GM10266 (cell line): ENCODE data around the gene CAMKMT.

Experiments used
- DNase-seq: peaks from one replicate; pipeline ENCODE4 v3.0.0; 2012; ENCODE audit errors: extremely low spot score
- TF ChIP-seq, protein P1 (sequence below): IDR thresholded peaks from 2 replicates; pipeline ENCODE4 v1.5.1; 2012; ENCODE audit warnings: mild to moderate bottlenecking, low read depth; ENCODE audit not compliant: control insufficient read depth, insufficient read depth; ENCODE audit errors: missing control alignments

CAMKMT gene

DNA sequence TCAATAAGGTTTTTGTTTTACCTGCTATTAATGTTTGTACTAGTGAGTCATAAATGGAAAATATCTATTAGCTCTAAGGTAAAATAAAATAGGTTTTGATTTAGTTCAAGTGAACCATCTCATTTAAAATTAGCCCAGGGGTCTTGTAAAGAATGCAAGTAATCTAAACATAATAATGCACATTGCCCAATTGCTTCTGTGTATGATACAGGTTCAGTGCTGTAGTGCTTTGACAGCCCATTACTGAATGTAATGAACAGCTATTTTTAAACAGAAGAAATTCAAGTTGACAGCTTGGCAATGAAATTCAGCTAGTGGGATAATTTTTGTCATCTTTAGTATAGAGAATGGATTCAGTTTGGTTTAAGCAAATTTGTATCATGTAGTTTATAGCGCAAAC is 91.5 kb downstream of the CAMKMT start:
- TF ChIP-seq, protein P1, sequence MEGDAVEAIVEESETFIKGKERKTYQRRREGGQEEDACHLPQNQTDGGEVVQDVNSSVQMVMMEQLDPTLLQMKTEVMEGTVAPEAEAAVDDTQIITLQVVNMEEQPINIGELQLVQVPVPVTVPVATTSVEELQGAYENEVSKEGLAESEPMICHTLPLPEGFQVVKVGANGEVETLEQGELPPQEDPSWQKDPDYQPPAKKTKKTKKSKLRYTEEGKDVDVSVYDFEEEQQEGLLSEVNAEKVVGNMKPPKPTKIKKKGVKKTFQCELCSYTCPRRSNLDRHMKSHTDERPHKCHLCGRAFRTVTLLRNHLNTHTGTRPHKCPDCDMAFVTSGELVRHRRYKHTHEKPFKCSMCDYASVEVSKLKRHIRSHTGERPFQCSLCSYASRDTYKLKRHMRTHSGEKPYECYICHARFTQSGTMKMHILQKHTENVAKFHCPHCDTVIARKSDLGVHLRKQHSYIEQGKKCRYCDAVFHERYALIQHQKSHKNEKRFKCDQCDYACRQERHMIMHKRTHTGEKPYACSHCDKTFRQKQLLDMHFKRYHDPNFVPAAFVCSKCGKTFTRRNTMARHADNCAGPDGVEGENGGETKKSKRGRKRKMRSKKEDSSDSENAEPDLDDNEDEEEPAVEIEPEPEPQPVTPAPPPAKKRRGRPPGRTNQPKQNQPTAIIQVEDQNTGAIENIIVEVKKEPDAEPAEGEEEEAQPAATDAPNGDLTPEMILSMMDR, result no peak
- DNase-seq, result no peak

DNA sequence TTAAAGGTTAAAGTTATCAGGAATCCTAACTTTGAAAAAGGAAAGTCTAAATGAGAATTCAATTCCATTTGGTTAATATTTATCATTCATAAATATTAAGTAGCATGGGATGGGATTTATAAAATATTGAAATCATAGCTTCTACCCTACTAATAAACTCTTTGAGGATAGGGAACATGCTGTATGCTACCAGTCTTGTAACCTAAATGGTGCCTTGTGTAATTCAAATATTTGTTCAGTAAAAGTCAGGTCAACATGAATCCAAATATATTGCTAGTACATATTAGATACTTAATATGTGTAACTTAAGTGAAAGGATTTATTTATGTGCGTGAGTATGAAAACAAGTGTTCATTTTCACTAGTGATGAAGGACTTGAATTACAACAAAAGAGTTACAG is 94.1 kb downstream of the CAMKMT start:
- TF ChIP-seq, protein P1, result no peak
- DNase-seq, result no peak

DNA sequence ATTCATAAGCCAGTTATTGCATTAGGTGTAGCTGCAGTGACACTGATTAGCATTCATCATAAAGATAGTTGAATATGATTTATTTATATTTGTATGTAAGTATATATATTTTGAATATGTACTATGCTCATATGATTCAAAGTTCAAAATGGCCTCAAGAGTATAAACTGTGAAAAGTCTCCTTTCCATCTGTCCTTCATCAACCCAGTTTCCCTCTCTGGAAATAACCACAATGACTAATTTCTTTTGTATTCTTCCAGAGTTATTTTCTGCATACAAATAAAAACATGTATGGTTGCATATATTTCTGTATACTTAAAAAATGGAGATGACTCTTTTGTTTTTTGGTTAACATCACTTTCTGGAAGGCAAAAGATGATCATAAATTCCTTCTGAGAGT is 95.2 kb downstream of the CAMKMT start:
- TF ChIP-seq, protein P1, result no peak
- no peak for DNase-seq

DNA sequence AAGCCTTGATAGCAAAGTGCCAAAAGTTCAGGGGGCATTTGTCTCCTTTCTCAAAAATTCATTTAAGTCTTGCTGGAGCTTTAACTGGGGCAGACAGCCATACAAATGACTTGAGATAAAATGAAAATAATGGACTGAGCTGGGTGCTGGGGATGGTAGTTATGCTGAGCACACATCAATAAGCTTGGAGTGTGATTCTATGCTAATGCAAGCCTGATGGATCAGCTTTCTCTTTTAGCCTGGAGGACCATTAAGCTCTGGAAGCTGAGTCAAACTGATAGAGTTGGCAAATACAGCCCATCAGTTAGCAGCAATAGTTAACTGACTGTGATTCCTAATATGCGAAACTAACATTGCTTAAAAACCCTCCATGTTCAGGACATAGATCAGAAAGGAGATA is 98.0 kb downstream of the CAMKMT start:
- no peak for DNase-seq

DNA sequence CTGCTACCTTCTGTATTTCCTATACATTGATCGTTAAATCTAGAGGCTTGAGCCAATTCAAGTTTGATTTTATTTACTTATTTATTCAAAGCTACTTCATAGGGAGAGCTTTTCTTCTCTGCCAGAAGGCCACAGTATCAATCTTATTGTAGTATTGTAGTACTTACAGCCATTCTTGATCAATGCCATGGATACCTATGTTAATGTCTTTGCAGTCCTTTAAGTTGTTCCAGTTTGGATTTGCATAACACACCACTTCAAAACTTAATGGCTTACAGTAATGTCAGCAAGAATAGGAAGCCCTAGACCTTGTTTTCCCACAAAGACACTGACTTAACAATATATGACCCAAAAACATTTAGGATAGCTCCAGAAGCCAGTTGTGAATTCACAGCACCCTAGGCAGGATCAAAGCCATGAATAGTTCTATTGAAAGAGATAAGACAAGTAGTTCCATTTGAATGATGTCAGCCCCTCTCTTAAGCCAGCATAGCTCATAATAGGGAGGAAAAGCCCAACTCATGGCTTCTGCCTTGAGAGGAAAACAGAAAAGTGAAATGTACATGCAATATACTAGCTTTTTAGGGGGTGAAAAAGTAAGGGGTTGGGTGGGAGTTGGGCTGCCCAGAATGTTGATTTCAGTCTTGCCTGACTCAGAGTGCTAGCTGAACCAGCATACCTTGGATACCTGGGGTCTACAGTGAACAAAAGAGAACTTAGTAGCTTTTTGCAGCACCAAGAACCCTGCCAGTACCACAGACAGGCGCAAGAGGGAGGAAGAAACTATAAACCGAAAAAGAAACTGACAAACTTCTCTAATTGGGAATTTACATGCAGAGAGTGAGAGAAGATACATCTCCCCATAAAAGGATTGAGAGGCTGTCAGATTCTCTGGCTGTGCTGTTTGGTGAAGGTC is 101.4 kb downstream of the CAMKMT start:
- TF ChIP-seq, protein P1, result no peak
- DNase-seq, result no peak

More for the DNA sequence above, 98.0 kb downstream of the CAMKMT start:
- TF ChIP-seq, protein P1, result no peak

DNA sequence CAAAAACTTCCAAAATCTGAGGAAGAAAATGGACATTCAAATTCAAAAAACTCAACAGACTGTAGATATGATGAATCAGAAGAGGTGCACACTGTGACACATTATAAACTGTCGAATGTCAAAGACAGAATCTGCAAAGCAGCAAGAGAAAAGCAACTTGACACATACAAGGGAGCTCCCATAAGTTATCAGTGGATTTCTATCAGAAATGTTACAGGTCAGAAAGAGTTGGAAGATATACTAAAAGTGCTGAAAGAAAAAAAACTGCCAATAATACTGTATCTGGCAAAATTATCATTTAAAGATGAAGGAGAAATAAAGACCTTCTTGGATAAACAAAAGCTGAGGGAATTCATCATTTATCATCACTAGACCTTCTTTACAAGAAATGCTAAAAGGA is 102.7 kb downstream of the CAMKMT start:
- no peak for DNase-seq
- TF ChIP-seq, protein P1, result no peak

DNA sequence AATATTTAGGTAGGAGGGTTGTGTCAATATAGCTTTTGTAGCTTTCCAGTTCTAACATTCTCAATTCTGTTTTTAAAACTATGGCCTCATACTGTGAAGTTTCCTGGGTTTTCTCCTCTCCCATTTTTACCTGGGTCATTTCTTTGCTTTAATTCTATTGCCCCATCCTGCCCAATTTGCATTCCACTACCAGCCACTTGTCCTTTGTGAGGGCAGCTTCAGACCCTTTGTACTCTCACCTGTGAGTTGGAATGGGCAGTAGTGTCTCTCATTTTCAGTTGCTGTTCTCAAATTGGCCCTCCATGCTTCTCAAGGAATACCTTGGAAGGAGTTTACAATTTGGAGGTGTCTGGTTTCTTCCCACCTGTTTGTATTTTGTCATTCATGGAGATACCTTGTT is 108.4 kb downstream of the CAMKMT start:
- TF ChIP-seq, protein P1, result no peak
- DNase-seq, result no peak
